Pericardium fibroblast (primary cell): ENCODE measurements around the gene ERGIC2. TPM values are rescaled to one million over a fixed set of nuclear protein-coding genes. Genes with fewer than 3 reads are reported as not detected.

Experiments
- total RNA-seq: library from RNA; depleted of rRNA; stranded (reverse); fragments of >200 nt; gene quantifications from 2 replicates; pipeline ENCODE4 v1.2.3, GENCODE V29; 2015

ERGIC2 gene, protein sequence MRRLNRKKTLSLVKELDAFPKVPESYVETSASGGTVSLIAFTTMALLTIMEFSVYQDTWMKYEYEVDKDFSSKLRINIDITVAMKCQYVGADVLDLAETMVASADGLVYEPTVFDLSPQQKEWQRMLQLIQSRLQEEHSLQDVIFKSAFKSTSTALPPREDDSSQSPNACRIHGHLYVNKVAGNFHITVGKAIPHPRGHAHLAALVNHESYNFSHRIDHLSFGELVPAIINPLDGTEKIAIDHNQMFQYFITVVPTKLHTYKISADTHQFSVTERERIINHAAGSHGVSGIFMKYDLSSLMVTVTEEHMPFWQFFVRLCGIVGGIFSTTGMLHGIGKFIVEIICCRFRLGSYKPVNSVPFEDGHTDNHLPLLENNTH
- total RNA-seq = 56.7 and 86.4 TPM in 2 replicates

DNA sequence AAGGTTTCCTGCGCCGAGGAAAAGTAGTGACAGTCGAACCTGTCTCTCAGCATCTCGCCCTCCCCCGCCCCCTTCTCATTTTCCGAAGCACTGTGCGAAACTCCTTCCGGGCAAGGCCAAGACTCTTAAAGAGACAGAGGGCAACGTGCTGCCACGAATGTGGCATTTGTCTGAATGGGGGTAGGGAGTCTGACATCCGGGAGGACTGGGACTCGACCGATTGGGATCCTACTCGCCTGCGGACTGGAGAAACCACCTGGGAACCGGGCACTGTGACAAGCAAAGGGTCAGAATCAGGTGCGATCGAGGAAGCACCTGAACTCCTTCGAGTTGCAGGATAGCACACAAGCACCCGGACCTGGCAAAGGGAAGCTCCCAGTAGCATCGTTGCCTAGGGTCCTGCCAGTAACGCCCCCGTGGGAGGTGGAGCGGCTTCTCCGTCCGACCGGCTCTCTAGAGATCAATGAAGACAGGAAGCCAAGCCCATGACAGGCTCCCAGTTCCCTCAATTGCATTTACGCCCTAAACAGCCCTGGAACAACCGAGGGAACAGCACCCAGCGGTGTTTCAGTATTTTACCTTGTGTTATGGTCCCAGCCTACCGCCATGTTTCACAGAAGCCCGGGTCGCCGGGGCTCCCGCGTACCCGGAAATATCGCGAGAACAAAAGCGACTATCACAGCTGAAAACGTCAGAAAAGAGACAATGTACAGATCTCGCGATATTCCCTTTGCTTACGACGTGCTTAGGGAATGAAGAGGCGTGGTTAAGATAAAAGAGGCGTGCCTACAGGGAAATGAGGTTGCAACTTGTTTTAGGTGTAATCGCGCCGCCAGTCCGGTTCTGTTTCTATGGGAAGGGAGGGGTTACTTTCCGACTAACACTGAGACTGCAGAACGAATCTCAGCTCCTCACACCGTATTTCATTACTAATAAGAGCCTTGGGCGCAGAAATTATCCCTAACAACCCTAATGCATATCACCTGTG lies at the start of gene ERGIC2:
ERGIC2 (minus strand) TSS at position 637 of the 988 bp plus-strand sequence. CDS start 9,539 bp downstream, outside the sequence.

Other genes with a start within 250 kb of the ERGIC2 start
- 2.2 and 2.3 TPM in 2 replicates for gene FAR2, start 231.9 kb downstream of the ERGIC2 start, total RNA-seq
- 0.12 and 0.17 TPM in 2 replicates for gene OVCH1, start 116.5 kb upstream of the ERGIC2 start, total RNA-seq